ENCODE data around the gene STX16. TPM values are rescaled to one million over a fixed set of nuclear protein-coding genes. Genes with fewer than 3 reads are reported as not detected.
"Not testable (repeated sequence)": the region's sequence is repeated elsewhere in the genome, so short reads cannot be mapped to it uniquely, and the experiment has no call there.

Gene STX16
- total and polyA plus RNA-seq, 2 donors: 47.9 to 53.1 TPM

DNA sequence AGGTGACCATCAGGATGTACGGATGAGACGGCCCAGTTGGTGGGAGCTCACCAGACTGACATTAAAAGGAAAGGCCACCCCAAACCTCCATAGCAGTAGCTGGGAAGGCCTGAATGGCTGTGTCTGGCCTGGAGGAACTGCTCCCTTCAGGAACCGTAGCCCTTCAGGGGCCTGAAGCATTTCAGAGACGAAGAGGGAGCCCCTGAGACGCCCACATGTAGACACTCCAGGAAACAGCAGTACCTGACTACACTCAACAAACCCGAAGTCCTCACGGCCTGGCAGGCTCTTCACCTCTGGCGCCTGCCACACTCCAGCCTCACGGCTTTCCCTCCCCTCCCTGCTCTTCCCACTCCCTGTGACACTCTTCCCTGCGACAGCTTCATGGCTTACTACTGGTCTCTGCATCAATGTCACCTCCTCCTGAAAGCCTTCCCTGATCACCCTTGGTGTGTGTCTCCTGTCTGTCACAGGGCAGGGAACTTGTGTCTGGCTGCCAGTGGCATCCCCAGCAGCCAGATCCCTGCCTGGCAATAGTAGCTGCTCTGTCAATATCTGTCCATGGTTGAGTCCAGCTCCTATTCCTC, 14.6 kb upstream of the STX16 start:
- WGBS: 96% methylated on average over 10 of the region's 10 CpGs
- no peaks in the 10 kb centered on the region for H3K36me3 ChIP-seq (ENCODE audit: insufficient read depth)
- no peak for DNase-seq (ENCODE audit: extremely low spot score)
- H3K4me1 ChIP-seq (ENCODE audit: insufficient read depth): no peaks in the 10 kb centered on the region
- H3K27ac ChIP-seq (ENCODE audit: low read depth): no peak overlapping the region
- H3K4me3 ChIP-seq (ENCODE audit: low read depth, low read length): no peak overlapping the region

DNA sequence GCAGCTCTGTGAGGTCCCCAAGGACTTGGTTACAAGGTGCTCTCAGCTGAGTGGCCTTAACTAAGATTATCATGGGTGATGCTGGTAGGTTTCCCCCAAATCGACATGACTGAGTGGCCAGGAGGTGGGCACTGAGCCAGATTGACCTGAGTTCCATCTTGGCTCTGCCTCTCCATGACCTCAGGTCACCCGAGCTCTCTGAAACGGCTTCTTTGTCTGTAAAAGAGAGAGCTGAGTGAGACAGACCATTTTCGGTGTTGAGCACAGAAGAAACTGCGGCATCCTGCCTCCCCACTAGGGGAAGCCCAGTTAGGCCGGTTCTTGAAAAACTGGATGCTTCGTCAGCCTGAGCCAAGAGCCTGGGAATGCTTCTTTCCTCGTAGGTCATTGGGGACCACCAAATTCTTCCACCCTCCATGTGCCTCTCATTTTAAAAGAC, 14.1 kb upstream of the STX16 start:
- no peak for DNase-seq (ENCODE audit: extremely low spot score)
- H3K4me3 ChIP-seq (ENCODE audit: low read depth, low read length): no peak overlapping the region
- no peak overlapping the region for H3K27ac ChIP-seq (ENCODE audit: low read depth)

DNA sequence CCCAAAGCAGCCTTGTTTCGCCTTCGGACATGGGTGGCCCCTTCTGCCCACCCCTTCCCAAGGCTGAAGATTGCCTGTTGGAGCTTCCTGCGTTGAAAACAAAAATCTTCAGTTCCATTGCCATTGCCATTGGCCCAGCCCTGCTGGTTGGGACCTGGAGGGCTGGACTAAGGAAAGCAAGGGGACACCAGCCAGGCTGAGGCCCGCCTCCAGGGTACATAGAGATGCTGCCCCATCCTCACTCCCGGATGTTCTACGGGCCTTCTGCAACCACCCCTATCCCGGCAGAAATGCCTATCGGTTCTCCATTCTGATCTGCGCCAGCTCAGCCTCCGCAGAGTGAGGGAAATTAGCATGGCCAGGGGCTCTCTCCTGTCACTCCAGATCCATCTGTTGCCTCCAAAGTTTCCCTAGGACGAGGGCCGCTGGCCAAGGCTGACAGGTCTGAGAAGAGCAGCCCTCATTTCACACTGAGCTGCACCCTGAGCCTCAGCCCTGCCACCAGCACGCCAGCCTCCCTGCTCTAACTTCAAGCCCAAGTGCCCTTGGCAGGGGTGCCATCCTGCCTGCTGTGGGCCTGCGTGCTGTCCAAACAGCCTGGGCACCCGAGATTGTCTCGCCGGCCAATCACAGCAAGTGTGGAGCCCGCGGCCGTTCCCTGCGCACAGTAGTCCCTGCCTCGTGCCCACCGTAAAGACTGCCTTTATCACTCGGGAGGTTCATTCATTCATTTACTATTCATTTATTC, 13.4 kb upstream of the STX16 start:
- DNase-seq (ENCODE audit: extremely low spot score): no peak
- H3K36me3 ChIP-seq (ENCODE audit: insufficient read depth): no peaks in the 10 kb centered on the region
- WGBS: 92% methylated on average over 24 of the region's 24 CpGs

More for the DNA sequence above, 14.1 kb upstream of the STX16 start:
- 65% methylated on average over 8 of the region's 8 CpGs for WGBS
- H3K4me1 ChIP-seq (ENCODE audit: insufficient read depth): no peaks in the 10 kb centered on the region
- H3K36me3 ChIP-seq (ENCODE audit: insufficient read depth): no peaks in the 10 kb centered on the region

DNA sequence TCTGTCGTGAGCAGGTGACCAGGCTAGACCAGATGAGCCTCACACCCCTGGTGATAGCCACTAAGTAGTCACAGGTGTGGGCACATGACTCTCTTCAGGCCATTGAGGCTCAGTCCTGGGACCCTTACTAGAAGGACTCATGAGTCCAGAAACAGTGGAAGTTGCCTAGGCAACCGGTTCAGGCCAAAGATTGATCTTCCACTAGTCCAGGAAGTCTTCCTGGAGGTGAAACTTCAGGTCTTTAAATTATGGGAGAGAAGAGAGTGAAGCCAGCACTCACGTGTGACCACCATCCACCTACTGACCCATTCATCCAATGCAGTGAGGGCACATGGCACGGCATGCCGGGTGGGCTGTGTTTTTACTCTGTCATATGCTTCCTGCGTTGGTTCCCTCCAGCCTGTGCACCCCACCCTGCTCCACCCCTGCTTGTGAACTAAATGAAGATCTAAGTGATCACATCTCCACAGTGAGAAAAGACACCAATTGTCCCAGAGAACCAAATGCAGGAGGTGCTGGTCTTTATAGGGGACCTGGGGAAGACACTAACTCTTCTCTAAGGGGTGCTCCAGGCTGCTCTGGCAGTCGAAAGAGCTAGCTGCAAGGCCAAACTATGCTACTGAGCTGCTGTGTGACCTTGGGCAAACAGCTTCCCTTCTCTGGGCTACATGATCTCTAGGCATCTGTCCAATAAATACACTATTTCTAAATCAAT, 12.5 kb upstream of the STX16 start:
- no peak for DNase-seq (ENCODE audit: extremely low spot score)
- no peaks in the 10 kb centered on the region for H3K4me1 ChIP-seq (ENCODE audit: insufficient read depth)
- H3K27ac ChIP-seq (ENCODE audit: low read depth): no peak overlapping the region
- WGBS: 90% methylated on average over 7 of the region's 7 CpGs
- no peaks in the 10 kb centered on the region for H3K36me3 ChIP-seq (ENCODE audit: insufficient read depth)
- H3K4me3 ChIP-seq (ENCODE audit: low read depth, low read length): no peak overlapping the region

More for the DNA sequence above, 13.4 kb upstream of the STX16 start:
- H3K4me3 ChIP-seq (ENCODE audit: low read depth, low read length): no peak overlapping the region
- H3K27ac ChIP-seq (ENCODE audit: low read depth): no peak overlapping the region
- H3K4me1 ChIP-seq (ENCODE audit: insufficient read depth): no peaks in the 10 kb centered on the region

DNA sequence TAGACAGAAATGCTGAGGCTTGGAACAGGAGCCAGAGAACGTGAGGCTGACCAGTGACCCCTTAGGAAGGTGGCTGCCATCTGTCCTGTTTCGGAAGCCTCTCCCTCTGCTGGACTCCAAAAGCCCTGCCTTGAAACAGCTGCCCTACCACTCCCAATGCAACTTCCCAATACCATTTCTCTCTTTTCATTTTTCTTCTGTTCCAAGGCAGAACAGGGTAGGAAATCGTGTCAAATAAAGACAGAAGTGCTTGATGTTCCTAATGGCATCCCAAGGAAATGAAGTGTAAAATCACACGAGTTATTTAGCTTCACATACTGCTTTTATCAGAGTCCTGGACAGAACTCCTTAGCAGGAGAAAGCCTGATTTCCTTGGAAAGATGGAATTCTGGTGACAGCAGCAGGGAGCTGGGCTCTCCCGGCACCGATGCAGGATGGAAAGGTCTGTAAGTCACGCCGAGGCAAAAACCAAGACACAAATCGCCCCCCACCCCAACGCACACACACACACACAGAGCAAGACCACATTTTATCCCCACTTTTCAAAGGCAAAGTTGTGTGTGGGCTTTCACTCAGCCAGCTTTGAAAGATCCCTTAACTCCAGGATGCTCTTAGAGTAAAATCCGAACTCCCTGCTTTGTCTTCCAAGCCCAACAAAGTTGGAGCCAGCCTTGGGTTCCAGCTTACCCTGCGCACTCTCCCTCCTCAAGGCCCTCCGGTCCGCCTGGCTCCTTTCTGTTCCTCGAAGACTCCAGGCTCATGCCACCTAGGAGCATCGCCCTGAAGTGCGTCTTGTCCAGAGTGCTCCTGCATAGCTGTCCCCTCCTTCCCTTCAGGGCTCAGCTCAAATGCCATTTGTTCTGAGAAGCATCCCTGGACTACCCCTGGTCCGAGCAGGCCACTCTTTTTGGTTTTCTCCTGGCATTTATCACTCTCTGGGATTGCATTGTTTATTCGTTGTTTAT, 11.6 kb upstream of the STX16 start:
- Histone ChIP-seq H3K4me1 (ENCODE audit: insufficient read depth) (no peaks in the 10 kb centered on the region), H3K27ac (ENCODE audit: low read depth) (no peak overlapping the region), H3K4me3 (ENCODE audit: low read depth, low read length) (no peak overlapping the region), H3K36me3 (ENCODE audit: insufficient read depth) (no peaks in the 10 kb centered on the region)
- no peak for DNase-seq (ENCODE audit: extremely low spot score)
- 83% methylated on average over 19 of the region's 19 CpGs for WGBS

DNA sequence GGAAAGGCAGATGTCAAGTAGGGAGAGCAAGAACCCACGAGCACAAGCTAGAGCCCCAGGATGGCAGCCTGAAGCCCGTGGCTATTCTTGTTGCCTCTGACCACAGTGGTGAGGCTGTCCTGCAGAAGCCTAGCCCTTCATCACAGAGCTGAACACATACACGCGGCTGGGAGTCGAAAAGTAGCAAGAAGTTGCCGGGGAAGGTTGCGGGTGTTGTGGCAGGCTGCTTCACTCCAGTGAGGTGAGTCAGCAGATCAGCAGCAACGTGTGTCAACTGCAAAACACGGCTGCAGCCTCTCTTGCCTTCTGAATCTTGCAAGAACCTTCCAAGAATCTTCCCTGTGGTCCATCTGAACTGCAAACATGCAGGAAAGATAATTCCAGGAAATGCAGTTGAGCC, 10.6 kb upstream of the STX16 start:
- Histone ChIP-seq H3K27ac (ENCODE audit: low read depth) (no peak overlapping the region), H3K4me3 (ENCODE audit: low read depth, low read length) (no peak overlapping the region), H3K36me3 (ENCODE audit: insufficient read depth) (no peaks in the 10 kb centered on the region), H3K4me1 (ENCODE audit: insufficient read depth) (no peaks in the 10 kb centered on the region)
- no peak for DNase-seq (ENCODE audit: extremely low spot score)
- WGBS: 83% methylated on average over 9 of the region's 9 CpGs

DNA sequence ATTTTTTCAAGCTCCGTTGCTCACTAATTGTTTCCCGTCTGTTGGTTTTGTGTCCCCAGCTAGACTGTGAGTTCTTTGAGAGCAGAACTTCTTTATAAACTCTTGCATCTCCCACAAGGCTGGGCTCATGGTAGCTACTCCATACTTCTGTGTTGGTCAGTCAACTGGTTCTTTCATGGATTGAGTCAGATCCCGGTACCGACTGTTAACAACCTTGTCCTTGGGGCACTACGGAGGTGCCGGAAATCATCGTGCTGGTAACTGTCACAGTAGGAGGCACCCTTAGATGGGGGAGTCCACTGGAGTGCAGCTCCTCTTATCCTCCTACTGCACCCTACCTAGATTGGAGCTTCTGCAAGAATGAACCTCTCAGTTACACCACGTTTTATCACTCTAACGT, 8.6 kb upstream of the STX16 start:
- DNase-seq (ENCODE audit: extremely low spot score): no peak
- H3K4me3 ChIP-seq (ENCODE audit: low read depth, low read length): no peak overlapping the region
- no peaks in the 10 kb centered on the region for H3K4me1 ChIP-seq (ENCODE audit: insufficient read depth)
- H3K36me3 ChIP-seq (ENCODE audit: insufficient read depth): no peaks in the 10 kb centered on the region
- no peak overlapping the region for H3K27ac ChIP-seq (ENCODE audit: low read depth)
- WGBS: 94% methylated on average over 9 of the region's 9 CpGs

DNA sequence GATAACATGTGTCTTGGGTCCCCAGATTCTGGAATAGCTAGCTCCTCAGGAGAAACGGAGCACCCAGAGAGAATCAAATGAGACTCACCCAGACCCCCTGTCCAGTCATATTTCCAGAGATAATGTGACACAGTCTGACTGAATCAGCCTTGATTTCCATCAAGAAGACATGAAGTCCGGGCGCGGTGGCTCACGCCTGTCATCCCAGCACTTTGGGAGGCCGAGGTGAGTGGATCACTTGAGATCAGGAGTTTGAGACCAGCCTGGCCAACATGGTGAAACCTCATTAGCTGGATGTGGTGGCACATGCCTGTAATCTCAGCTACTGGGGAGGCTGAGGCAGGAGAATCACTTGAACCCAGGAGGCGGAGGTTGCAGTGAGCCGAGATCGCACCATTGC, 8.2 kb upstream of the STX16 start:
- WGBS: 96% methylated on average over 9 of the region's 9 CpGs
- not testable (repeated sequence) for H3K4me3 ChIP-seq (ENCODE audit: low read depth, low read length); H3K27ac ChIP-seq (ENCODE audit: low read depth); H3K4me1 ChIP-seq (ENCODE audit: insufficient read depth); H3K36me3 ChIP-seq (ENCODE audit: insufficient read depth); DNase-seq (ENCODE audit: extremely low spot score)

DNA sequence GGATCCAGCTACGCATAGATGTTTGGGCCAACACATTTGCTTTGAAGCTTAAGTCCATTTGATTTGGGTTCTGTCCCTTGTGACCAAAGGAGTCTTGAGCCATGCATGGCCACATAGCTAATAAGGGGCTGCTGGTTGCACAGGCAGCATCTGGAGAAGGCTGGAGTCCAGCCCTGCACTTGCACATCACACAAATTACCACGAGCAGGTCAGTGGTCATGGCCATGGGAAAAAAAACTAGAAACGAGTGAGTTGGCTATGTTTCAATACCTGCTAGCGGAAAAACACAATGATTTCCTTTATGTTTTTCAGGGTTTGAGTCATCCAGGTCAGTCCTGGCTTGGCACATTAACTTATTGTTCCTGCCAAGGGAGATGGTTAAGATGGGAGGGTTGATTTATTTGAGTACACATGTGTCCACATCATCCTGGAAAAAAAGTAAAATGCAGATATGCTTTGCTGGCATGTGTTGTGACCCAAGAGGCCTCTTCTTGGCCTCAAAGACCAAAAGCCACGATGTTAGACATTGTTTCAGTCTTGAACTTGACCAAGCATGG, 5.6 kb upstream of the STX16 start:
- H3K4me3 ChIP-seq (ENCODE audit: low read depth, low read length): no peak overlapping the region
- WGBS: 48% methylated on average over 5 of the region's 5 CpGs
- DNase-seq (ENCODE audit: extremely low spot score): no peak
- H3K36me3 ChIP-seq (ENCODE audit: insufficient read depth): no peaks in the 10 kb centered on the region
- H3K4me1 ChIP-seq (ENCODE audit: insufficient read depth): no peaks in the 10 kb centered on the region
- H3K27ac ChIP-seq (ENCODE audit: low read depth): no peak overlapping the region

DNA sequence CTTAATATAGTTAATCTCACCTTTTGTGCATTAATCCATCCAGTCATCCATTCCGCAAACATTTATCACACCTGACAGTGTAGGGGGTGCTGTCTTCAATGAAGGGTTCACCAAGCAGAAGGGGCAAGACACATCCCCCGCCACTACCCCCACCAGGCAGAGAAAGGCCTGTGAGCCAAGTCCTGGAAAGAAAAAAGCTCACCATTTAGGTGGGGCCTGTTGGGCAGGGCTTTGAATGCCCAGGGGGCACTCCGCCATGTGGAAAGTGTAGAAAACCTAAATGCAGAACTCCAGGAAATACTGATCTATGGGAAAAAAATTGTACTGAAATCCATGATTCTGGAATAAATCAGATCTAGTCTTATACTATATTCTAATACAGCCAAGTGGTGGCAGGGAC, 4.8 kb upstream of the STX16 start:
- 98% methylated on average over 3 of the region's 3 CpGs for WGBS
- Histone ChIP-seq H3K36me3 (ENCODE audit: insufficient read depth) (no peaks in the 10 kb centered on the region), H3K4me1 (ENCODE audit: insufficient read depth) (no peaks in the 10 kb centered on the region), H3K27ac (ENCODE audit: low read depth) (no peak overlapping the region), H3K4me3 (ENCODE audit: low read depth, low read length) (no peak overlapping the region)
- no peak for DNase-seq (ENCODE audit: extremely low spot score)

DNA sequence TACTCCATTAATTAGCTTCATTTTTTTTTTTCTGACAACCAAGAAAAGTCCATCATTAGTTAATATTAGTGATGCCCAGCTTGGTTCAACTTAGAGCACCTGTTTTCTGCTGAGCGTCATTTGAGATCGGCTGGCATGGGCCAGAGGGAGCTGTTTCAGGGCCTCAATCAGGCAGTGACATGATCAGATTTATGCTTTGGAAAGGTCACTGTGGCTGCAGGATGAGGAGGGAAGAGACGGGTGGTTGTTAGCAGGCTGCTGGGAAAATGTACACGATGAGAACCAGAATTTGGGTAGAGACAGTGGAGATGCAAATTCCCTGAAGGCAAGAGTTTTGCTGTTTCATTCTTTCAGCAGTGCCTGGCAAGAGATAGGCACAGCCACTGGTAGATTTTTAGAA, 4.4 kb upstream of the STX16 start:
- WGBS: 74% methylated on average over 4 of the region's 4 CpGs
- H3K4me3 ChIP-seq (ENCODE audit: low read depth, low read length): no peak overlapping the region
- H3K4me1 ChIP-seq (ENCODE audit: insufficient read depth): no peaks in the 10 kb centered on the region
- DNase-seq (ENCODE audit: extremely low spot score): no peak
- H3K27ac ChIP-seq (ENCODE audit: low read depth): no peak overlapping the region
- no peaks in the 10 kb centered on the region for H3K36me3 ChIP-seq (ENCODE audit: insufficient read depth)

DNA sequence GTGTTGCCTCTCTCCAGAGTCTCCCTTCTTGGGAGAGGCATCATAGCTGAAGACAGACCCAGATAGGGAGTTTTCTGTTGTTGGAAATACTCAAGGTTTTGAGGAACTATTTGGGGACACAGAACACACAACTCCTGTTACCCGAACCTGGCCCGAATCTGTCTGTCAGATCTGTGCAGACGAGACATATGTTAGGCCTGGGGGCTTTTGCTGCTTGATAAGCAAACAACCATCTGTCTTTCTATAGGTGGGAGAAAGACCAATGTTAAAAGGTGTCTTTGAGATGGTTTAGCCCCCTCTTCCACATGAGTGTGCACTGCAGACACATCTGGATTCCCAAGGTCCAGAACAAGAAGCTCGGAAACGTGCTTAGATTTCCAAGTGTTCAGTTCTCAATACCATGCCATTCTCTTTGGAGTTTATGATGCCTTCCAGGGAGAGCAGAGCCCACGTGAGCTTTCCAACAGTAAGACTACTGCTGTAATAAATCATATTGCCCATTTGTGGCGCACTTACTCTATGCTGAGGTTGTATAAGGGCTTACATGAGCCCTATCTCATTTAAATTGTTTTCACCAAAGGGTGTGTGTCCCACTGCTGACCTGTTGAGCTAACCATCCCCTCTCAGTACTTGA, 3.8 kb upstream of the STX16 start:
- no peak overlapping the region for H3K27ac ChIP-seq (ENCODE audit: low read depth)
- H3K4me3 ChIP-seq (ENCODE audit: low read depth, low read length): no peak overlapping the region
- H3K4me1 ChIP-seq (ENCODE audit: insufficient read depth): no peaks in the 10 kb centered on the region
- DNase-seq (ENCODE audit: extremely low spot score): no peak
- H3K36me3 ChIP-seq (ENCODE audit: insufficient read depth): no peaks in the 10 kb centered on the region
- WGBS: 79% methylated on average over 7 of the region's 7 CpGs

All from urinary bladder (tissue), 4 donors.